GM18909 (cell line): ENCODE measurements around the gene ZSCAN1.
A peak's percentile ranks its signal among the peaks of the same experiment; 100 is the strongest.
"Not testable (repeated sequence)": the region's sequence is repeated elsewhere in the genome, so short reads cannot be mapped to it uniquely, and the experiment has no call there.

Experiments
- ATAC-seq: cut with Tn5 transposase; IDR thresholded peaks from one replicate; pipeline ENCODE4 v1.9.1; 2021; ENCODE audit warnings: mild to moderate bottlenecking; ENCODE audit not compliant: unreplicated experiment, poor library complexity

ZSCAN1 gene, protein sequence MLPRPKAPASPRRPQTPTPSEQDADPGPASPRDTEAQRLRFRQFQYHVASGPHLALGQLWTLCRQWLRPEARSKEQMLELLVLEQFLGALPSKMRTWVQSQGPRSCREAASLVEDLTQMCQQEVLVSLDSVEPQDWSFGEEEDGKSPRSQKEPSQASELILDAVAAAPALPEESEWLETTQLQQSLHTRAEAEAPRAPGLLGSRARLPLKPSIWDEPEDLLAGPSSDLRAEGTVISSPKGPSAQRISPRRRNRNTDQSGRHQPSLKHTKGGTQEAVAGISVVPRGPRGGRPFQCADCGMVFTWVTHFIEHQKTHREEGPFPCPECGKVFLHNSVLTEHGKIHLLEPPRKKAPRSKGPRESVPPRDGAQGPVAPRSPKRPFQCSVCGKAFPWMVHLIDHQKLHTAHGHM

DNA sequence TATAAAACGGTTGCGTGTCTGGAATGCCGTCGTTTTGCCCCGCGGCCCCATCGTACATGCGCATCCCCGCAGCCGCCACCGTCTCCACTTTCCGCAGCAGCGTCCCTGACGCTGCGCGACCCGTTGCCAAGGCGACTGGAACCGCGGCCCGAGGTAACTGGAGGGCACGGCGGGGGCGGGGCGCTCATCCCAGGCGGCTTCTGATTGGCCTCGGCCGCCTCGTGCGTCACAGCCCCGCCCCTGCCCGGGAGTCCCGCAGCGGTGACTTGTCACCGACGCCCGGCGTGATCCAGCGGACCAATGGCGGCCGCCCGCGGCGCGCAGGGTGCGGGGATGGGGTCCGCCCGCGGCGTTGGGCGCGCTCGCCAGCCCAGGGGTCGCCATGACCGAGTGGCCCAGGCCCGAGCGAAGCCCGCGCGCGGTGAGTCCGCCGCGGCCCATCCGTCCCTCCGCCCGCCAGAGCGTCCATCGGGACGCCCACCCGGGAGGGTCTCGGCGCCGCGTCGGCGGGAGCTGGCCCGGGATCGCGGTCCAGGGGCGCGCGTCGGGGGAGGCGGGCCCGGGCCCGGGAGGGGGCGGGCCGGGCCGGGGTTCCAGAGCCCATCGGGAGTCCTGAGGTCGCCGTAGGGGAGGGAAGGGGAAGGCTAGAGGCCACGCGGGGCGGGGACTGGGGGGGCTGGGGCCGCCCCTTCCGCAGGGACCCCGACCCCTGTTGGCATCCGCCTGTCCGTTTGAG, at the start of gene ZSCAN1:
Gene ZSCAN1, plus strand, starts transcription at position 285 of the 736 bp plus-strand sequence. CDS start 3,812 bp downstream, outside the sequence.
- no peak for ATAC-seq

GRCh38 chr19:57992841-57993240, 41.0 kb upstream of the ZSCAN1 start:
- no peak for ATAC-seq

DNA sequence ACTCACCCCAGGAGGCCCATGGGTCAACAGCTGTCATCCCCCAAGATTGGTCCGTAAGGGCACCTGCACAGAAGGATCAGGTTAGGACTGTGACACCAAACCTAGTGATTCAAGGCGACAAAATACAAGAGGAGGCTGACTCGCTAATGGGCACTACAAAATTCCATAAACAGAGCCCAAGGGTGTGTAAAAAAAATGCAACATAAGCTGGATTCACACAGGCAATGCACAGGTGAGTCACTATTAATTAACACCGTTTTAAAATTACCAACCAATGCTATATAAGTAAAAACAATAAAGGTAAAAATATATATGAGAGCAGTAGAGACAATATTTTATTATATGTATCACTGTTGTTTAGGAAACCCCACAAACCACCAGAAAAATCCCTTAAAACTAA, 33.1 kb upstream of the ZSCAN1 start:
- ATAC-seq: no peak

- ATAC-seq: peak; percentile 7
These were observed 31.9 kb upstream of the ZSCAN1 start for GRCh38 chr19:58001895-58002369.

DNA sequence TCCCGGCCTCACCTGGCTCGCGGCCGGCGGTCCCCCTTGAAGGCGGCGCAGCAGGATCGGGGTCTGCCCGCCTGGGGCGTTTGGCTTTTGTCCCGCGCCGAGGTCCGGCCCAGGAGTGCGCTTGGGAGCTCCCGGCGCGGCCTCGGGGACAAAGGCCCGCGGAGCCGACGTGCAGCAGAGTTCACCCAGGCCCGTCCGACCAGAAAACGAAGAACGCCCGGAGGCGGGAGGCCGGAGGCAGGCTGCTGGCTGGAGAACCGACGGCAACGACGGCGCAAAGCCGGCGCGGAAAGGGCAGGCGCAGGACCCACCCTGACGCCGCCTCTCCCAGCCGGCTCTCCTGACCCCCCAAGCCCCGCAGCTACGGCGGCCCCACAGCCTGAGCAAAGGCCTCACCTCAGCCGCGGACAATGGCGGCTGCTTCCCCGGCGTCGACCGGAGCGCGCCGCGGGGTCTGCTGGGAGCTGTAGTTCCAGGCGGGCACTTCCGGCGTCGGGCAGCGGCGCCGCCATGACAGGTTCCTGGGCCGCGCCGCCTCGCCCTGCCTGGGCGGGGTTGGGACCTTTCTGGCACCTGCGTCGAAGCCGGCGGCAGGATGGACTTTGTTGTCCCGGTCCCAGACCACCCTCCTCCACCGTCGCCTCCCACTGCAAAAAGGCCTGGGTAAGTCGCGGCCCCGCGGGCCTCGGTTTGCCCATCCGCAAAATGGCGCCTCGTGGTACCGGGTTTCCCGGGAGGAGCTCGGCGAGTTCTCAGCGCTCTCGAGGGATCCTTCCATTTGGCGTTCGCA, 31.2 kb upstream of the ZSCAN1 start, which contains the start of gene ZNF606:
Gene ZNF606, minus strand, starts transcription at position 437 of the 790 bp plus-strand sequence. CDS start 1,501 bp downstream, outside the sequence.
- ATAC-seq: peak; percentile 96

GRCh38 chr19:58003174-58003828, 30.5 kb upstream of the ZSCAN1 start:
- ATAC-seq: no peak

- no peak for ATAC-seq
These were observed 26.5 kb upstream of the ZSCAN1 start for GRCh38 chr19:58007285-58007684.

GRCh38 chr19:58008877-58009276, 24.9 kb upstream of the ZSCAN1 start:
- not testable (repeated sequence) for ATAC-seq

DNA sequence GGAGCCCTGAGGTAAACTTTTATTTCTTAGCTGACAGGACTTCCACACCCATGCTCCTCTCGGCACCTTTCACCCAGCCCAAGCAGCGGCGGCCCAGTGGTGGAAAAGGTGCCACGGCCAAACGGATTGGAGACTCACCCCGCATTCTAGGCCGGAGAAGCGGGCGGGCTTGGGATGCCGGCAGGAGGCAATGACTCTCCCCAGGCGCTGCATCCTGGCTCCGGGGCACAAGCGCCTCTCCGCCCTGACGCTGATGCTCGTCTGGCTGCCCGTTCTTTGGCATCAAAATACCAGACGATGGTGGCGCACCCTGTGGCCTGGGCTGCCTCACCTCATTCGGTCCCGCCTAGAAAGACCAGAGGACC, 24.5 kb upstream of the ZSCAN1 start:
- no peak for ATAC-seq

DNA sequence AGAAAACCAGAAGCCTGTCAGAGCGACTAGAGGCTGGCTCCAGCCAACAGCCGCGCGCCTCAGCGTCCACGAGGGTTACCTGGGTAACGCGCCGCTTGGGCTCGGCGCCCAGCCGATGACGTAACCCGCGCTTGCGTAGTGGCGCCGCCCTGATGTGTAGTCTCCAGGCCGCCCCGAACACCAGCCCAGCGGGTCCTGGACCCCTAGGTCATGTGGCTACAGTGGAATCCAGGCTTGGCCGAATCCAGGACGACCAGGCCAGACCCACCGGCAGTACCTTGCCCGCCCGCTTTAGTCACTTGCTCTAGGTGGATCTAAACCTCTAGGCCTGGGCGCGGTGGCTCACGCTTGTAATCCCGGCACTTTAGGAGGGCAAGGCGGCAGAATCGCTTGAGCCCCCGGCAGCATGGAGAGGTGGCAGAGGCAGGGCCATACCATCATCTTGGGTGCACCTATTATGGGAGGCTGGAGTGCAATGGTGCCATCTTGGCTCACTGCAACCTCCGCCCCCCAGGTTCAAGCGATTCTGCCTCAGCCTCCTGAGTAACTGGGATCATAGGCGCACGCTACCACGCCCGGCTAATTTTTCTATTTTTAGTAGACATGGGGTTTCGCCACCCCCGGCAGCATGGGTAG, 24.0 kb upstream of the ZSCAN1 start:
- ATAC-seq: peak; percentile 44

DNA sequence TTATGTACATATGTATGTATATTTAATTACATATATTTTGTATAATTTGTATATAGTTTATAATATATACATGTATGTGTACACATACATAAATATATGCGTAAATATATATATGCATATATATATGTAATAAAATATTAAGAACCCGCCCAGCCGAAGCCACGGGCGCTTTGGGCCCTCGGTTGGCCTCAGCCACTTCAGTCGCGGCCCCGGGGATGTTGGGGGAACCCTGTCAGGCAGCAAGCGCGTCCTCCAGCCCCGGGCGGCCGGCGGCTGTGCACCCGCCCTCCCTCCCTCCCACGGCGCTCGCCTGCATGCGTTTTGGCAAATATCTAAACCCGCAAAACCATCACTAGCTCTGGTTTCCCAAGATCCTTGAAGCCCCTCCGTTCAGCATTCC, 23.3 kb upstream of the ZSCAN1 start:
- no peak for ATAC-seq

- no peak for ATAC-seq
These were observed 19.7 kb upstream of the ZSCAN1 start for GRCh38 chr19:58014141-58014540.

GRCh38 chr19:58020129-58020528, 13.7 kb upstream of the ZSCAN1 start:
- ATAC-seq: no peak

DNA sequence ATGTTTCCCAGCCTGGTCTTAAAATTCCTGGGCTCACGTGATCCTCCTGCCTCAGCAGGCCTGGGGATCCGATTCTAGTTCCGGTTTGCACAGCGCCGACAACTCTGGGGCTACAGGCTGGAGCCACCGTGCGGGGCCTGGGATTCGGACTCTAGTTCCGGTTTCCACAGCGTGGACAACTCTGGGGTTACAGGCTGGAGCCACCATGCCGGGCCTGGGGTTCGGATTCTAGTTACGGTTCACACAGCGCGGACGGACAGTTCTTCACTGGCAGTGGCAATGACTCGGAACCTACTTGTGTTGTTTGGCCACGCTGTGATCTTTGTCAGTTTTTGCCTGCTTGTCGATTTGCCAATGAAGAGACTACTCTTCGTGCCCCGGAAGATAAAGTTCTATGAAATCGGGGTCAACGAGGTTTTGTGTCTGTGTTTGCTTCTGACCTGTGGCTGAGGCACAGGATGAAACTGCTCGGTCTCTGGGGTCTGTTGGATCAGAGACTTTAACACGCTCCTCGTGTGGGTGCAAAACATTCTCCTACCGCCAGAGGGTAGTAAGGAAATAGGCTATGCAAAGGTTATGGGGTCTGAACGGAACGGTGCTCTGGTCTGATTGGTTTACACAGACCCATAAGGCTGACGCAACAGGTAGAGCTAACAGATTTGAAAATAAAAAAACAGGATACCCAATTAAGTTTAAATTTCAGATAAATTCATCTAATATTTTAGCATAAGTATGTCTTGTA, 12.1 kb upstream of the ZSCAN1 start:
- no peak for ATAC-seq

DNA sequence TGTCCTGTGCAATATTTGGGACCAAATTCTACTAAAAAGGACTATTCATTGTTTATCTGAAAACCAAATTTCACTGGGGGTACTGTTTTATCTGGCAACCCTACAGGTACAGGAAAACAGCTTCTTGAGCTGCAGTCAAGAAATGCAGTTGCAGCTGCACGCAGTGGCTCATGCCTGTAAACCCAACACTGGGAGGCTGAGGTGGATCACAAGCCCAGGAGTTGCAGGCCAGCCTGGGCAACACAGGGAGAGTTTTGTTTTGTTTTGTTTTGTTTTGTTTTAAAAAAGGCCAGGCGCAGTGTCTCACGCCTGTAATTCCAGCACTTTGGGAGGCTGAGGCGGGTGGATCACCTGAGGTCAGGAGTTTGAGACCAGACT, 11.6 kb upstream of the ZSCAN1 start:
- ATAC-seq: no peak

DNA sequence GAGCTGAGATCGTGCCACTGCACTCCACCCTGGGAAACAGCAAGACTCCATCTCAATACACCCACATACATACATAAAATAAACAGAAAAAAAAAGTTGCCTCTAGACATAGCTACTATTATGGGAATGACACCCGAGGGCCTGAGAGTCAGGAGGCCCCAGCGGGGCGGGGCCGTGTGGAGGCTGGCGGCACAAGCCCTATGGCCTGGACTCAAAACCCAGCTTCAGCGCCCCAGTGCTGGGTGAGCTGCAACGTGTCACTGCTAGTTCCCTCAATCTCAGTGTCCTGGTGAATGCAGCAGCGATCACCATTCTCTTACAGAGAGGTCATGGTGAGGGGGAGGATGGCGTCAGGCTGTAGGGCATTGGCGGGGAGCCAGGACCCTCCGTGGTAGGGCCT, 9.2 kb upstream of the ZSCAN1 start:
- ATAC-seq: no peak

DNA sequence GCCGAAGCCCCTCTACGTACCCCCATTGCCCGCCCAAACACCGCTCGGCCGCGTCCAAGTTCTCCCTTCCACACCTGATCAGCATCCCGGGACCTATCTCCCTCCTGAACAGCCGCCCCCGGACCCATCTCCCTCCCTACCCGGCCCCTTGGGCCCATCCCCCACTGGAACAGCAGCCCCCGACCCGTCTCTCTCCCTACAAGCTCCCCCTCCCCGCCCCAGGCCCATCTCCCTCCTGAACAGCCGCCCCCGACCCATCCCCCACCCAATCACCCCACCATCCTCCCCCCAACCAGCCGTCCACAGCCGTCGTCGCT, 610 bp downstream of the ZSCAN1 start:
- ATAC-seq: no peak

DNA sequence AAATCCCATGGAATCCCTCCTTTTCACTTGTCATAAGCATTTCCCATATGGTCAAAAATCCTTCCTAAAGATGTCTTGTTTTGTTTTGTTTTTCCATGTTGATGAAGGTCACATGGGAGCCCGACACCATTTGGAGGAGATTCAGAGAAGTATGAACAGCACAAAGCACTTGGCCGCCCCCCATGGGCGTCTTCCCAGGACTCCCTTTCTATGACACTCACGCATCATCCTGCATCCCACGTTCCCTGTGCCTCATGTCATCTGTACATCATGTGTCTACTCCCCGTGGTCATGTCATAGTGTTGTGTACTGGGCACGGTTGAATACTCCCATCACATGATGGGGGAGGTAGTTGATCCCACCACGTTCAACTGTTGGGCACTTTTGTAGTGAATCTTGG, 2.0 kb downstream of the ZSCAN1 start:
- no peak for ATAC-seq
